Erythroblast (primary cell): ENCODE data around the gene C1orf116.

Experiments used
- GATA1 ChIP-seq: IDR thresholded peaks from 2 replicates; pipeline ENCODE4 v1.6.1; 2011; ENCODE audit warnings: low read depth, mild to moderate bottlenecking, control low read depth, low read length, moderate library complexity
- POLR2A ChIP-seq: IDR thresholded peaks from 2 replicates; pipeline ENCODE4 v1.6.1; 2011; ENCODE audit warnings: mild to moderate bottlenecking, low read length

DNA sequence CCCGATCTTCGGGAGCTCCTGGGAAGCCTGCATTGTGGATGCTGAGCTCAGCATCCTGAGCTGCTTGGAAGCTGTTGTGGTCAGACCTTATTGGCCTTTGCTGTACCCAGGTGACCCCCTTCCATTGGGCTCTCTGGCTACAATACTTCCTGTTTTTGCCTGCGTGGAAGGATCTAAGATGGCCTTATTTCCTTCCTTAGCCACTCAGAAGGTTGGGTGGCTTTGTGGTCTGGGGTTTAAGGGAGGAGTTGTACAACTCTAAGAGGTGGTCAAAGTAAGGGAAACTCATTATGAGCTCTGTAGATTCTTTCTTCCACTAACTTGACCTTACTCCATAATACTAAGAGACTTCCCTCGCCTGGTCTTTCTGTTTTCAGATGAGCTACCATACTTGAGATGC lies 38.3 kb upstream of the C1orf116 start:
- TF ChIP-seq POLR2A (no peak), GATA1 (no peak)
